AG10803 (cell line): ENCODE data around the gene TM4SF1.
"Not testable (repeated sequence)": the region's sequence is repeated elsewhere in the genome, so short reads cannot be mapped to it uniquely, and the experiment has no call there.

Experiments
- DNase-seq: peaks from one replicate; pipeline ENCODE4 v3.0.0; 2010; ENCODE audit warnings: low read depth
- H3K4me3 ChIP-seq: 2 replicates; pipeline ENCODE4 v1.5.1; 2011; ENCODE audit warnings: mild to moderate bottlenecking, low read length, control low read depth
- TF ChIP-seq, protein P1 (sequence below): conservative IDR thresholded peaks from 2 replicates; pipeline ENCODE4 v1.5.1; 2011; ENCODE audit warnings: mild to moderate bottlenecking, low read length, control low read depth, inconsistent platforms

Gene TM4SF1

GRCh38 chr3:149382101-149382467 lies 4.6 kb upstream of the TM4SF1 start:
- H3K4me3 ChIP-seq: no peak overlapping the region
- TF ChIP-seq, protein P1, sequence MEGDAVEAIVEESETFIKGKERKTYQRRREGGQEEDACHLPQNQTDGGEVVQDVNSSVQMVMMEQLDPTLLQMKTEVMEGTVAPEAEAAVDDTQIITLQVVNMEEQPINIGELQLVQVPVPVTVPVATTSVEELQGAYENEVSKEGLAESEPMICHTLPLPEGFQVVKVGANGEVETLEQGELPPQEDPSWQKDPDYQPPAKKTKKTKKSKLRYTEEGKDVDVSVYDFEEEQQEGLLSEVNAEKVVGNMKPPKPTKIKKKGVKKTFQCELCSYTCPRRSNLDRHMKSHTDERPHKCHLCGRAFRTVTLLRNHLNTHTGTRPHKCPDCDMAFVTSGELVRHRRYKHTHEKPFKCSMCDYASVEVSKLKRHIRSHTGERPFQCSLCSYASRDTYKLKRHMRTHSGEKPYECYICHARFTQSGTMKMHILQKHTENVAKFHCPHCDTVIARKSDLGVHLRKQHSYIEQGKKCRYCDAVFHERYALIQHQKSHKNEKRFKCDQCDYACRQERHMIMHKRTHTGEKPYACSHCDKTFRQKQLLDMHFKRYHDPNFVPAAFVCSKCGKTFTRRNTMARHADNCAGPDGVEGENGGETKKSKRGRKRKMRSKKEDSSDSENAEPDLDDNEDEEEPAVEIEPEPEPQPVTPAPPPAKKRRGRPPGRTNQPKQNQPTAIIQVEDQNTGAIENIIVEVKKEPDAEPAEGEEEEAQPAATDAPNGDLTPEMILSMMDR: no peak
- DNase-seq: peak; percentile 84

- H3K4me3 ChIP-seq: no peak overlapping the region
- no peak for DNase-seq
- TF ChIP-seq, protein P1: no peak
Measured at GRCh38 chr3:149381173-149382100, 4.0 kb upstream of the TM4SF1 start.

DNA sequence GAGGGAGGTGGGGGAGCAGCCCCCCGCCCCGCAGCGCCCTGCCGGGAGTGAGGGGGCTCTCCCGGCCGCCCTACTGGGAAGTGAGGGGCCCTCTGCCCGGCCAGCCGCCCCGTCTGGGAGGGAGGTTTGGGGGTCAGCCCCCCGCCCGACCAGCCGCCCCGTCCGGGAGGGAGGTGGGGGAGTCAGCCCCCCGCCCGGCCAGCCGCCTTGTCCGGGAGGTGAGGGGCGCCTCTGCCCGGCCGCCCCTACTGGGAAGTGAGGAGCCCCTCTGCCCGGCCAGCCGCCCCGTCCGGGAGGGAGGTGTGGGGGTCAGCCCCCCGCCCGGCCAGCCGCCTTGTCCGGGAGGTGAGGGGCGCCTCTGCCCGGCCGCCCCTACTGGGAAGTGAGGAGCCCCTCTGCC lies 2.8 kb upstream of the TM4SF1 start:
- H3K4me3 ChIP-seq, DNase-seq: not testable (repeated sequence)

- TF ChIP-seq, protein P1: no peak
Measured at GRCh38 chr3:149378478-149379309, 1.2 kb upstream of the TM4SF1 start.

DNA sequence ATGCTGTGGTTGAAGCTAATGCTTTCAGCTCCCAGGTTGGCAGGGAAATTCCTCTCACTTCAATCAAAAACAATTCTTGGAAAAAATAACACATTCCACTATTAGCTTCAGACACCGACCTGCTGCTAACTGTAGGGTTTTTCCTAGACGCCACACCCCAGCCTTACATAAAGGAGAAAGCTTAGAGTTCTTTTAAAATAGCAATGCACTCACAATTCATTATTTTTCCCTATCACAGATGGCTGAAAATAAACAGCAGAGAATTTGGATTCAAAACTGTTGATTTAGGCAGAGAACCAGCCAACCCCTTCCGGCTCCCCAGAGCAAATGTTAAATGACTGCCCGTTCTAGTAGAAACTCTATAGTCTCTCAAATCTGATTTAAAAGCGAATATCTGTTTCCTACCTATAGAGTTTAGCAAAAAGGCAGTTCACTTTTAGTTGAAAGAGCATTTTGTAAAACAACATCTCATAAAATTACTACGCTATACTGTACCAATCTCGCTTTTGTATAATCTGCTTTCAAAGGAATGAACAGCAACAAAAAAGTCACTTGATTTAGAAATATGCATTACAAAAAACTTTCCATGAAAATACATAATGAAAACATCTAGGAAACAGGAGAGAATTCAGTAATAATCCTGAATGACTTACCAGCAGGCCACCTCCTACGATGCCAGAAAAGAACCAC lies 586 bp downstream of the TM4SF1 start:
- DNase-seq: peak; percentile 53
- TF ChIP-seq, protein P1: no peak
- H3K4me3 ChIP-seq: peak overlapping the region; percentile 37

More at GRCh38 chr3:149378478-149379309, 1.2 kb upstream of the TM4SF1 start:
- no peak for DNase-seq
- no peak overlapping the region for H3K4me3 ChIP-seq

DNA sequence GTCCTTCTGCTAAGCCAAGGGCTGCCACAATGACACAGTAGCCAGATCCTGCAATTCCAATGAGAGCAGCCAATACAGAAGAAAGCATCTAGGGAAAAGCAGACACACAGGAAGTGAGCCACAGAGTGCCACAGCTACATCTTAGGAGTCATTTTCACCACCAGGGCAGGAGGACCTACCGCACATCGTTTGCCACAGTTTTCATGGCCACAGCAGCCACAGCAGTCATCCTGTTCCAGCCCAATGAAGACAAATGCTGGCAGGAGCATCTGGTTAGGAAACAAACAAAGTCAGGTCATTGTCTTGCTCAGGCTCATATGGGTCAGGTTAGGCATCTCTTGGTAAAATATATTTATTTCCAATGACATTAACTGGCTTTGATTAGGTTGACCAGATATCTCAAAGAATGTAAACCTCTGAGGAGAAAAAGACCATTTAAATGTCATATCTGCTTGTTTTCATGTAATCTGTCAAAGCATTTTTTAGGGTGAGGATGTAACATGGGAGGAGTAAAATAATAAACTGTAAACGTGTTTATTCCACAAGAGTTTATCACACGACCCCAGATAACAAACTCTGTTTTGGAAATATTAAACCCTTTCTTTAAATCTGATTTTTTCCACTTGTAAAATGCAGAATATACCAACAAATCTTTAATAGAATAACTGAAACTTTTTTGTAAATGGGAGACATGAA lies 1.8 kb downstream of the TM4SF1 start:
- H3K4me3 ChIP-seq: no peak overlapping the region
- TF ChIP-seq, protein P1: no peak
- no peak for DNase-seq
